ENCODE data around the gene GADD45A. TPM values are rescaled to one million over a fixed set of nuclear protein-coding genes. Genes with fewer than 3 reads are reported as not detected.

Gene GADD45A
- polyA plus RNA-seq, 6 donors from 2014 or later: 6.1 to 11.1 (median 7.9) TPM

DNA sequence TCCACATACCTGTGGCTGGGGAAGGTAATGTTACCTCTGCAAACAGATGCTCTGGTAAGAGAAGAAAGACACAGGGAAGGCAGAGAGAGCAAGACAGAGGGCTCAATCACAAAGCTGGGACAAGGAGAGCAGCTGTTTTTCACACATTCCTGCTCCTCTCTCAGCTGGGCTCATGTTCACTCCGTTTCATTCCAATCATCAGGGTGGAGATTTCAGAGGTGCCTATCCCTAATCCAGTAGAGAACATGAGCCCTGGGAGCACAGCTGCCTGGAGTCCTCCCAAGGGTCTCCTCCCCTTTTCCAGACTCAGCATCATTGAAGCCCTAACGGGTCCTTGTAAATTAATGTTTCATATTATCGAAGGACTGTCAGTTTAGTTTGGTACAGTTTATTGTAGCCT lies 19.4 kb downstream of the GADD45A start:
- Mint-ChIP-seq H3K27ac (peak overlapping the region in 1 of 6 donors; percentile 69), H3K27me3 (peaks cover 0 to 5% (median 5%) of the 10 kb centered on the region in 3 donors)
- ATAC-seq (ENCODE audit: low read depth in 2 of 2): no peak

DNA sequence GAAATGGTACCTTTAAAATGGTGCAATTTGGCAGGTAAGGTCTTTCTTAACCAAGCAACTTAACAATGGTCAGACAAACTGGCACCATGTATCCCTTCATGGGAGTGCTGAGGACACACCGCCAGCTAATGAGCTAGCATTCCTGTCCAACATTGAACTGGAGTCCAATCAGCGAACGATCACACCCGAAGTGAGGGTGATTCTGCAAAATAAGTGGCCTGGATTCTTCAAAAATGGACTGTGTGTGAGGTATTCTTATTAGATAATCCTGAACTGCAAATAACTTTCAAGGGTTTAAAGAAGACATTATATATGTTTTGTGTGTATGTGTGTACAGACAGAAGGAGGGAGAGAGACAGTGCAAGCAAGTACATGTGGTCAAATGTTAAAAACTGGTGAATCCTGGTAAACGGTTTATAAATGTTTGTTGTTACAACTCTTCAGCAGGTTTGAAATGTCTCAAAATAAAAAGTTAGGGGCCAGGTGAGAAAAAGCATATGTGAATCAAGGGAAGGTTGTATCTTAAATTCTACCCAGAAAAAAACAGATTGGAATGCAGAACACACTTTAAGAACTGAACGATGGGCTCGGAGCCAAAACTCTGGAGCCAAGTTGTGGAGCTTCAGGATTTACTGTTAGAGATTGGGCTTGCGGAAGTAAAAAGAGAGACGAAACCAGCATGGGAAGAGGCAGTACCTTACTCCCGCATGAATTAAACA lies 20.9 kb downstream of the GADD45A start:
- ATAC-seq (ENCODE audit: low read depth in 2 of 2) (no peak), DNase-seq (no peak)
- H3K9me3 Mint-ChIP-seq: no peaks in the 10 kb centered on the region
- peaks cover 0 to 5% (median 4%) of the 10 kb centered on the region in 3 donors for H3K27me3 Mint-ChIP-seq
- H3K4me3 Mint-ChIP-seq: no peak overlapping the region
- H3K4me1 Mint-ChIP-seq: no peaks in the 10 kb centered on the region
- H3K27ac Mint-ChIP-seq: peak overlapping the region in 1 of 6 donors; percentile 36
- H3K36me3 Mint-ChIP-seq: no peaks in the 10 kb centered on the region

More for the DNA sequence above, 19.4 kb downstream of the GADD45A start:
- Mint-ChIP-seq H3K4me3 (no peak overlapping the region), H3K4me1 (no peaks in the 10 kb centered on the region), H3K9me3 (no peaks in the 10 kb centered on the region), H3K36me3 (no peaks in the 10 kb centered on the region)
- DNase-seq: no peak

DNA sequence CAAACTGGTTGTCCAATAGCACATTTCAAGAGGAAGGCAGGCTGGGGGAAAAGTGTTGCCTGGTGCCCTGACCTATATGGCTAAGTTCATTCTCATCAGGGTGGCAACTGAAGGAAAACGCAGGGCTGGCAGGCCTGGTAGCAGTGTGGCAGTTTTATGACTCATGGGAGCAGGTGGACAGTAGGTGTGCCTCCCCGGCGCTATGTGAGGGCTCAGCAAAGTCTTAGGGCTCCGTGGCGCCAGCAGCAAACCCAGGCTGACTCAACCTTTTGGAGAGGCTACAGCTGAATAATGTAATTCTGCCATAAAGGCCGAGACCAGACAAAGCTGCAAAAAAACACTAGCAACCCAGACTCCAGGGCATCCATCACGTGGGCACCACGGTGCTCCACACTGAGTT lies 23.6 kb downstream of the GADD45A start:
- peaks cover 0 to under 1% (median 0%) of the 10 kb centered on the region in 3 donors for H3K27me3 Mint-ChIP-seq
- H3K4me3 Mint-ChIP-seq: no peak overlapping the region
- no peaks in the 10 kb centered on the region for H3K9me3 Mint-ChIP-seq
- H3K4me1 Mint-ChIP-seq: peaks cover 0 to 5% (median 0%) of the 10 kb centered on the region in 3 donors
- no peak overlapping the region for H3K27ac Mint-ChIP-seq
- ATAC-seq (ENCODE audit: low read depth in 2 of 2) (no peak), DNase-seq (no peak)
- no peaks in the 10 kb centered on the region for H3K36me3 Mint-ChIP-seq

DNA sequence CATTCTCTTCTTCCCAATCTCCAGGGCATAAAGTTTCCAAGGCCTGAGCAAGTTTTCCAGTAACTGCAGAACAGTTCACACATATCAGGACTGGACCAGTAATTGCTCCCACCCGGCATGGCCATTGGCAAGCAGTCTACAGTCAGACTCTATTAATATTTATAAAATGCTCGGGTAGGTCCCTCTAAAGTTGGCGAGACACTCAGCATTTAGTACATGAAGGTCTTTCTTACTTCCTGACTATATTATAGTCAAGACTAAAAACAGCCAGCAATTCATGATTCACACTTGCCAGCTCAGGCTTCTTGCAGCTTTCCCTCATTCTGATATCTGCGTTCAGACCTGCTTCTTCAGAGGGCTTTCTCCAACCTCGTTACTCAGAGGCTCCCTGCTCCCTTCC lies 25.4 kb downstream of the GADD45A start:
- ATAC-seq (ENCODE audit: low read depth in 2 of 2): no peak
- no peak for DNase-seq
- Mint-ChIP-seq H3K36me3 (no peaks in the 10 kb centered on the region), H3K9me3 (no peaks in the 10 kb centered on the region), H3K27me3 (peaks cover 0 to 5% (median 0%) of the 10 kb centered on the region in 3 donors), H3K27ac (no peak overlapping the region), H3K4me1 (peaks cover 0 to 5% (median 0%) of the 10 kb centered on the region in 3 donors), H3K4me3 (no peak overlapping the region)

DNA sequence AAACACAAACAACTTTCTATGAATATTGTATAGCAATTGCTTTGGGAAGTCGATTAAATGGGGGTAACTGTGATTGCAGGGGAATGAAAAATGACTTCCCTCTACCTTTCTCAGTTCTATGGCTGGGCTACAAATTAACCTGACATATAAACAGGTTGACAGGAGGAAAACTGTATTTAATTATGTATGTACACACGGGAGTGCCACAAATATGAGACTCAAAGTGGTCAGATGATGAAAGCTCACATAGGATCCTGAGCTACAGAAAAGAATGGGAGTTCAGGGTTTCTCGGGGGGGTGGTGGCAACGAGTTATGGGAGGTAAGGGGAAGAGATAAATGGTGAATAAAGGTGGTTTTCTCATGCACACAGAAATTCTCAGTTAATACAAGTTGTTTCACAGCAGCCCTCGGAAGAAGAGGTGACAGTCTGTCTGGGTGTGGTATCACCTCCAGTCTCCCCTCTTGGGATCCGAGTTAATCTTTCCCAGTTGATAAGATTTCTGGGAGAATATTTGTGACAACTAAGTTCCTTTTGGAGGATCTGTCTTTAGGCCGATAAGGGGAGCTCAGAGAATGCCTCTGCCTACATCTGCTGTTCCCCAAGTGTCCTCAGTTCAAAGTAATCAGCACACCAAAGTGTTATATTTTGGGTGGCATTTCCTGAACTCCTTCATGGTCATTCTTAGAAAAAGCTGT lies 26.3 kb downstream of the GADD45A start:
- peak overlapping the region in 1 of 6 donors; percentile 87 for H3K27ac Mint-ChIP-seq
- peaks cover 0 to 5% (median 0%) of the 10 kb centered on the region in 3 donors for H3K27me3 Mint-ChIP-seq
- ATAC-seq (ENCODE audit: low read depth in 2 of 2): no peak
- H3K36me3 Mint-ChIP-seq: no peaks in the 10 kb centered on the region
- H3K4me3 Mint-ChIP-seq: no peak overlapping the region
- DNase-seq: no peak
- H3K9me3 Mint-ChIP-seq: no peaks in the 10 kb centered on the region
- peaks cover 0 to 5% (median 0%) of the 10 kb centered on the region in 3 donors for H3K4me1 Mint-ChIP-seq

DNA sequence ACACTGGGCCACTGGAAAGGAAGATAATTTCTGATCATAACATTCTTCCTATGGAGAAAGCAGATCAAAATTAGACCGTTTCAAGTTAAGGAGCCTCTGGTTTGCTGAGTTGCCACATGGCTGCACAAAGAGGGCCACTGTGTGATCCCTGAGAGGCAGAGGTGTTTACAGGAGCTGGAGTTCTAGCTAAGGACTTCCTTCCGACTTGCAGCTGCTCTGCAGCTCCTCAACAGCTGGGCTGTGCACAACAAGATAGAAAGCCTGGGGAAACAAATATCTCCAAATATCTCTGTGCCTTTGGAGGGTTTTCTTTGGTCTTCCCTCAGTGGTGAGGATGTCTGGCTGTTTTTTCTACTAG lies 26.8 kb downstream of the GADD45A start:
- Mint-ChIP-seq H3K4me3 (no peak overlapping the region), H3K9me3 (no peaks in the 10 kb centered on the region)

DNA sequence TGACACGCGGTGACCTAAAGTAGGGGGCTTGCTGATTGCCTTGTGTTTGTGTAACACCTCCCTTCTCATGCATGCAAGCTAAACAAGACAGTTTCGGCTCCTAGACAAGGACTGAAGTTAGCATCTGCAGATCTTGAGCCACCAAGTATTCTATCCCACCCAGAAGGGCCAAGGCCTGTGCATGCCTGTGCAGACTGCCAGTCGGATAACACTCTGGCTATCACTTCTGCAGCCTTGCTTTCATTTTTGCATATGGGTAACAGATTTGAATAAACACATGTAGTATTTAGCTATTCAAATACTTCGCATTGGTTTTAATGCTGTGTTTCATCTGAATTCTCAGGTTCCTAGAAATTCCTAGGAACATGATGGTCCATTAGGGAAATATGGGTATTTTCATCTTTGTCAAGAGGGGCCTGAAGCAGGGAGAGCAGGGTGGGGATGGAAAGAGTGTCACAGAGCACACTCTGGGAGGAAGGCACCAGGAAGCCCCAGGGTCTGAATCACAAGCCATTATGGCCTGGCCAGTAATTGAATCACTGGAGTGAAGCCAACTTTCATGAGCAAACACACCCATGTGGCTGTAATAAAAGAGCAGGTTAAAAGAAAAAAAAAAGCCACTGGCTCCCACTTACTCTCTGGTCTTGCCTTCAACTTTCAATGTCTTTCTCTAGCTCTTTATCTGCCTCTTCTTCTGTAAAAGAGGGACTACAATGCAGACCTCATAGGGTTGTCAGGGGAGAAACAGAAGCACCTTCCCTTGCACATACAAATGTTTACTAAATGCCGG lies 28.3 kb downstream of the GADD45A start:
- H3K4me3 Mint-ChIP-seq: no peak overlapping the region
- H3K36me3 Mint-ChIP-seq: no peaks in the 10 kb centered on the region
- H3K27ac Mint-ChIP-seq: peak overlapping the region in 1 of 6 donors; percentile 54
- H3K27me3 Mint-ChIP-seq: peaks cover 0 to 5% (median 0%) of the 10 kb centered on the region in 3 donors
- H3K9me3 Mint-ChIP-seq: no peaks in the 10 kb centered on the region
- peaks cover 0 to 5% (median 0%) of the 10 kb centered on the region in 3 donors for H3K4me1 Mint-ChIP-seq
- no peak for ATAC-seq (ENCODE audit: low read depth in 2 of 2)
- no peak for DNase-seq

More for the DNA sequence above, 26.8 kb downstream of the GADD45A start:
- H3K4me1 Mint-ChIP-seq: peaks cover 0 to 5% (median 0%) of the 10 kb centered on the region in 3 donors
- DNase-seq (no peak), ATAC-seq (ENCODE audit: low read depth in 2 of 2) (no peak)
- no peaks in the 10 kb centered on the region for H3K36me3 Mint-ChIP-seq
- no peak overlapping the region for H3K27ac Mint-ChIP-seq
- H3K27me3 Mint-ChIP-seq: peaks cover 0 to 5% (median 0%) of the 10 kb centered on the region in 3 donors

DNA sequence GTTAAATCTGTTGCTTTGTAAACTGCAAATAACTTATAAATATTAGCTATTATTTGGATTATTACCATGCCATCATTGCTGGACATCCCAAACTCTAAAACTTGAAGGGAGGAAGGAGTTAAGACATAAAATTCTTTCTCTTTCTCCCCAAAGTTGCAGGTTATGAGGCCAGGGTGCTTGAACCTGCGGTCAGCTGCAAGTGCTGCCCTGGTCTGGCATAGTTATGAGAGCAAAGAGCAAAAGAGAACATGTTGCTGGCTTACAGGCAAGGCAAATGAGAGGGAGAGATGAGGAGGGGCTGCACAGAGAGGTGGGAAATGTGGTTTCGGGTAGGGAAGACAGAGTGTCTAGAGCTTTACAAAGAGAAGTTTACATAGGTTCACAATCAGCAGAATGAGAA lies 30.8 kb downstream of the GADD45A start:
- Mint-ChIP-seq H3K27ac (peak overlapping the region in 1 of 6 donors; percentile 13), H3K9me3 (no peaks in the 10 kb centered on the region)

DNA sequence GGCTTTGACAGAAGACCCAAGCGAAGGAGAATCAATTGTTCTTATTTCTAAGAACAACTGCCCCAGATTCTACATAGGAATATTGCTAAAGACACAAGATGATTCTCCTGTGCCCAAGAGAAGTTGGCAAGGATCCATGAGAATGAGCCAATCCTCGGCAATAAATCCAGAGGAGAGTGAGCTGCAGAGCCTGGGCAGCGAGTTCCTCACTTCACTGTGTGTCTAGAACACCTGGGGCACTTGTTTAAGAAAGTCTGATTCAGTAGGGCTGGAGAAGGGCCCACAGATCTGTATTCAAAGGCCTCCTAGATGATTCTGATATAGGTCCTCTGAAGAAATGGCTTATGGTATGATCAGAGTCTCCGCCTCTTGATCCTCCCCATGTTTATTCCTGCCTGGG lies 31.8 kb downstream of the GADD45A start:
- Mint-ChIP-seq H3K4me3 (no peak overlapping the region), H3K27me3 (peaks cover 0 to 5% (median 0%) of the 10 kb centered on the region in 3 donors), H3K9me3 (no peaks in the 10 kb centered on the region), H3K4me1 (peaks cover 0 to 3% (median 0%) of the 10 kb centered on the region in 3 donors), H3K36me3 (no peaks in the 10 kb centered on the region), H3K27ac (no peak overlapping the region)
- ATAC-seq (ENCODE audit: low read depth in 2 of 2) (no peak), DNase-seq (no peak)

More for the DNA sequence above, 30.8 kb downstream of the GADD45A start:
- Mint-ChIP-seq H3K4me3 (no peak overlapping the region), H3K36me3 (no peaks in the 10 kb centered on the region), H3K27me3 (peaks cover 0 to 5% (median 0%) of the 10 kb centered on the region in 3 donors), H3K4me1 (peaks cover 0 to 5% (median 0%) of the 10 kb centered on the region in 3 donors)
- DNase-seq (no peak), ATAC-seq (ENCODE audit: low read depth in 2 of 2) (no peak)

DNA sequence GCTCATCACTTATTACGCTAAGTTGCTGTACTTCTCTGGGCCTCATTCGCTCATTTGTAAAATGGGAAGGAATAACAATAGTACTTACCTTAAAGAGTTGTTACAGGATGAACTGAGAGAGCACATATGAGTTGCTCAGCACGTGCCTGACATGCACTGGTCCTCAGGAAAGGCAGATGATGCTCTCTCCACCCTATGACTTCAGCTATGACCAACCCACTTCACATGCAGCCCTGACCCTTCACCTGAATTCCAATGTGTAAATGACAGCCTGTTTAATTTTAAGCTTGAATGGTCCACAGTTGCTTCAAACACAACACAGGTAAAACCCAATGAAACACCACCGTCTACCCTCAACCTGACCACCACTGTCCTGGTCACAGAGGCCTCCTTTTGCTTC lies 32.9 kb downstream of the GADD45A start:
- Mint-ChIP-seq H3K36me3 (no peaks in the 10 kb centered on the region), H3K4me3 (no peak overlapping the region), H3K4me1 (no peaks in the 10 kb centered on the region), H3K27ac (no peak overlapping the region), H3K27me3 (peaks cover 0 to 5% (median 0%) of the 10 kb centered on the region in 3 donors), H3K9me3 (no peaks in the 10 kb centered on the region)
- no peak for DNase-seq
- no peak for ATAC-seq (ENCODE audit: low read depth in 2 of 2)

DNA sequence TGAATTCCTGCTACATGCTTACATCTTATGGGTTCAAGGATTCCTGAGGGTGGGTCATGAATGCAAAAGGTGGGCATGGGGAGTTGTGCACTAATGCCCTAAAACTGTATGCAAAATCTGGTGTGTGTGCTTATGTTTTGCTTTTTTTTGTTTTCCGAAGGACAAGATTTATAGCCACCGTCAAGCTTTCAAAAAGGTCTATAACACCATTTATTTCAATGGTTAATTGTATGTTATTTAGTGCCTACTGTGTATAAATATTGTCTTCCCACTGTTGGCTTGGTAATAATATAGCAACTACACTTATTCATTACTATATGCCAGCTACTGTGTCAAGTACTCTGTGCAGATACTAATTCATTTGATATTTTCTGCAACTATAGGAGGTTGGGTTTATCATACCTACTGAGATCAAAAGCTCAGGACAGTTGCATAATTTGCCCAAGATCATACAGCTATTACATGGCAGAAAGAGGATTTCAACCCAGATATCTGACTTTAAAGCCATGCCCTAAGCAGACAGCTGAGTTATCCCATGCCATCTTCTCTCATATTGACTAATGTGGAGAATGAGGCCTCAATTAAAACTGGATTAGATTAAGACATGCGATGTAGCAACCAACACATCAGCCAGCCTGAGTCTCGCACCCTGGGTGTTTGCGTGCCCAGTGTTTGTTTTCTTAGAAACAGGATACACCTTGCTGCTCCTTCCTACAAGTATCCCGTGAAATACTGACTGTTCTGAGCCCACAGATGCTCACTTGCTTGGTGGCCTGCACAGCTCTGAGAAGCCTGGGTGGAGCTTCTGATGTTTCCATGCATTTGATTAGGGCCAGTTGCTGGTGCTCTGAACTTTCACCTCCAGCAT lies 34.6 kb downstream of the GADD45A start:
- DNase-seq (no peak), ATAC-seq (ENCODE audit: low read depth in 2 of 2) (no peak)
- H3K36me3 Mint-ChIP-seq: no peaks in the 10 kb centered on the region
- H3K27me3 Mint-ChIP-seq: no peaks in the 10 kb centered on the region
- no peaks in the 10 kb centered on the region for H3K4me1 Mint-ChIP-seq
- H3K9me3 Mint-ChIP-seq: no peaks in the 10 kb centered on the region
- no peak overlapping the region for H3K4me3 Mint-ChIP-seq
- no peak overlapping the region for H3K27ac Mint-ChIP-seq

DNA sequence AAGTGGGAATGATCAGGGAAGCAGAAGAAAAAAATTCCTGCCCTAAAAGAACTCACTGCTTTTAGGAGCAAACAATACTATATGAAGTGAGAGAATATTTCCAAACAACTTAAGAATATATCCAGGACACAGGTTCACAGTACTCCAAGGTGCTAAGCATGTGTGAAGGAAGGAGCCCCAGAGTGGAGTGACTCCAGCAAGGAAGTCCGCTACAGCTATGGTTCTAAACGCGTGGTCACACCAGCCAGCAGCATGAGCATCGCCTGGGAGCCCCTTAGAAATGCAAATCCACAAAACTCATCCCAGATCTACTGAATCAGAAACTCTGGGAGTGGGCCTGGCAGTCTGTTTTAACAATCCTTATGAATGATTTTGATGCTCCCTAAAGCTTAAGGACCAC lies 36.1 kb downstream of the GADD45A start:
- no peaks in the 10 kb centered on the region for H3K4me1 Mint-ChIP-seq
- H3K36me3 Mint-ChIP-seq: no peaks in the 10 kb centered on the region
- no peak overlapping the region for H3K27ac Mint-ChIP-seq
- no peak overlapping the region for H3K4me3 Mint-ChIP-seq
- H3K9me3 Mint-ChIP-seq: no peaks in the 10 kb centered on the region
- H3K27me3 Mint-ChIP-seq: no peaks in the 10 kb centered on the region
- ATAC-seq (ENCODE audit: low read depth in 2 of 2) (no peak), DNase-seq (no peak)

Measured in naive B cell (primary cell).